SU-DHL-6 (cell line): ENCODE results near the gene FRAT1.

ENCODE experiments used
- CTCF ChIP-seq: fragments of 200-600 bp; sonication (generic); IDR thresholded peaks from one replicate; pipeline ENCODE4 v1.5.1; 2017; ENCODE audit warnings: antibody characterized with exemption, mild to moderate bottlenecking, low read length, moderate library complexity; ENCODE audit not compliant: insufficient read depth, poor library complexity, severe bottlenecking
- EZH2phosphoT487 ChIP-seq: fragments of 200-600 bp; sonication (generic), shearing (Covaris generic); conservative IDR thresholded peaks from 2 replicates; pipeline ENCODE4 v1.6.1; 2018; ENCODE audit warnings: mild to moderate bottlenecking, antibody characterized with exemption, low read length, moderate library complexity, mixed read lengths

GRCh38 chr10:97333351-97333600 is 14.2 kb downstream of the FRAT1 start:
- TF ChIP-seq CTCF (no peak), EZH2phosphoT487 (no peak)
